Measurements from ENCODE around the gene LCN15.

The LCN15 gene

GRCh38 chr9:136721339-136722092 lies 42.8 kb downstream of the LCN15 start:
- peak; percentile 38 for DNase-seq

DNA sequence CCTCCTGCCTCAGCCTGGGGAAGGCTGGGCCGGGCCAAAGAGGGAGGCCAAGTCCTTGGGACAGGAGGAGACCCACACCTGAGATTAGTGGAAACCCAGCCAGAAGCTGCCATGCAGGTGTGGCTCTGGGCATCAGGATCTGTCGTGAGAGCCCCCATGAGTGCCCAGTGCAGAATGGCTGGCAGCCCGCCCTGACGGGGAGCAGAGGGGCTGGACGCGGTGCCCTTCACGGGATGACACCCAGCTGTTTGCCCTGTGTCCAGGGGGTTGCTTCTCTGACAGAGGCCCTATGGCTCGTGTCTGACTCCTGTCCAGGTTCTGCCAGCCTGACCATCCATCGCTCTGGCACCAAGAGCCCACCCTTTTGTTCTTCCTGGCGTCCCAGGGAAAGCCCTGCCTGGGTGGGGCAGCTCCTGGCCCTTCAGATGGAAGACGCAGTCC lies 43.4 kb downstream of the LCN15 start:
- DNase-seq = no peak

DNA sequence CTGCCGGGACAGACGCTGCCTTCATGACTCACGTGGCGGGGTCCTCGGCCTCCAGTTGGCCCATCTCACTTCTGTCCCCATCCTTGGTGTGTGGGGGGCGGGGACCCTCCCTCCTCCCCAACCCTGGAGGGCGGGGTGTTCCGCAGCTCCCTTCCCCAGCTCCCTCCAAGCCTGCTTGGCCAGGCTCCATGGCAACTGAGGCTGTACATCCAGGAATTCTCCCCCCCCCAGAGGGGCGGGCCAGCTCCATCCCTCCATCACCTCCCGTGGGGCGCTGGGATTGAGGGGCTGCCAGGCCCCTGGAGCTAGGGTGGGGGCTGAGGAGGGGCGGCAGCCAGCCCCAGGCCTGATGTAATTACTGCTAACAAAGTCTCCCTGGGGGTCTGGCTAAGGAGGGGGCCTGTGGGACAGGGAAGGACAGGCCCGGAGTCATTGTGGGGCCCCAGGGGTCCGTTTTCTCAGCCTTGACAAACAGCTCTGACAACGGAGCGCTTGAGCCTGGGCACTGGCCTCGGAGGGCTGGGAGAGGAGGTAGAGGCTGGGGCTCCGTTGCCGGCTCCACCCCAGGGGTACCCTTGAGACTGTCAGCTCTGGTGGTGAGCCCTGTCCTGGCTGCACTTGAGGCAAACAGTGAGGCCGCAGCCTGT lies 43.9 kb downstream of the LCN15 start:
- peak; percentile 39 for DNase-seq

GRCh38 chr9:136719195-136719880 lies 45.0 kb downstream of the LCN15 start:
- DNase-seq = no peak

DNA sequence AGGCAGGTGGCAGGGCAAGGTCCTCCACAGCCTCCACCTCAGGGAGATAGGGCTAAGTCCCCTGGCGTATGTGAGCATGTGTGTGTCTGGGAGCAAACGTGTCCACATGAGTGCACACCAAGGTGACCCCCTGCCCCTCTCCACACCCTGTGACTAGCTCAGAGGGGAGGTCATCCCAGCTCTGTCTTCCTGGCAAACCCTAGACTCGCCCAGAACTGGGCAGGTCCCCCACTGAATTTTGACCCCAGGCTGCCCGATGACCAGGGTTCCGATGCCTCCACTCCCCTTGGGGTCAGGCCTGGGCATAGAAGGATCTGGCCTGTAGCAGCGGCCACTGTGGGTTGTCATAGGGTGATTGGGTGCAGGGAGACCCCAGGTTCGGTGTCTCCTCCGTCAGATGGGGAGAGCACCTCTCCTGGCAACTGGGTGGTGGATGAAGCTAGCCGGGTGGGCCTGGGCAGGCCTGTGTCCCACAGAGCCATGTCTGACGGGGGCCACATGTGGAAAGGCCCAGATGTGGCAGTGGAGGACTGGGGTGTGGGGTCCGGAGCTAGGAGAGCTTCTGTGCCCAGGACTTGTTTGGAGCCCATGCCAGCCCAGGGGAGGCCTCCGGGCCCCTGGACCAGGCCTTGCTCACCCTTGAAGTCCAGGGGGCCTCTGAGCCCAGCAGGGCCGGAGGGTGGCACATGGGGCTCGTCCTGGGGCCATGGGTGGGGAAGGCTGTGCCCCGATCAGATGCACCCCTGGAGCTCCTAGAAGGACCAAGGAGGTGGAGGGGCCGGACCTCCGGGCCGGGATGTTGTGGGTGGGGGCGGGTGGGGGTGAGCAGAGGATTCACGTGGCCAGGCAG lies 45.7 kb downstream of the LCN15 start:
- DNase-seq = no peak

- DNase-seq = no peak
Observed at GRCh38 chr9:136717399-136717798, 46.9 kb downstream of the LCN15 start.

- DNase-seq = no peak
Observed at GRCh38 chr9:136714893-136715274, 49.4 kb downstream of the LCN15 start.

DNA sequence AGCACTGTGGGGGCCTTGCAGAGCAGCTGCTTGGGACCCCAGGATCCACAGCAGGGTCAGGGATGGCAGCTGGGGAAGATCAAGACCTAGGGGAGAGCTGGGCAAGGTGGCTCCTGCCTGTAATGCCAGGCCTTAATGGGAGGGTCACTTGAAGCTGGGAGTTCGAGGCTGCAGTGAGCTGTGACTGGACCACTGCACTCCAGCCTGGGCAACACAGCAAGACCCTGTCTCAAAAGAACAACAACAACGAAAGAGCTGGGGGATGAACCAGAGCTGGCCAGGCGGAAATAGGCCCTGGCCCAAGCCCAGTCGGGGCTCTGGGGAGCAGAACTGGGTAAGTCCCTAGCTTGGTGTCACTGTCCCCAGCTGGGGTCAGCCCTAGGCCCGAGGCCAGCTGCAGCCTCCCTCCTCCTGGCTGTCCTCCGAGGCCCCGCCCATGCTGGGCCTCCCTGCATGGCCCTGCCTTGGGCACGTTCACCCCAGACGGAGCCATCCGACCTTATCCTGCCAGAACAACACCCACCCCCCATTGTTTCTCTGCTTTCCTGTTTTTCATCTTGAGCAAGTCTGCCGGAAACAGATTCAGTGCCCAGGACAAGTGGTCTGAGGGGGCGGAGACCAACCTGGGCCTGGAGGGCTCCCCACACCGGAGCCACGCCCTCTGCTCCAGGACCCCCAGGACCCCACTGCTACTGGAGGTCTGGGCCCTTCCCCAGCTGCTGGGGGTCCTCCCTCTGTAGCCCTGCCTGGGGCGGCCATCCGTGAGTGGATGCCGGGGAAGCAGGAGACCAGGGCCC lies 50.0 kb downstream of the LCN15 start:
- DNase-seq = no peak

DNA sequence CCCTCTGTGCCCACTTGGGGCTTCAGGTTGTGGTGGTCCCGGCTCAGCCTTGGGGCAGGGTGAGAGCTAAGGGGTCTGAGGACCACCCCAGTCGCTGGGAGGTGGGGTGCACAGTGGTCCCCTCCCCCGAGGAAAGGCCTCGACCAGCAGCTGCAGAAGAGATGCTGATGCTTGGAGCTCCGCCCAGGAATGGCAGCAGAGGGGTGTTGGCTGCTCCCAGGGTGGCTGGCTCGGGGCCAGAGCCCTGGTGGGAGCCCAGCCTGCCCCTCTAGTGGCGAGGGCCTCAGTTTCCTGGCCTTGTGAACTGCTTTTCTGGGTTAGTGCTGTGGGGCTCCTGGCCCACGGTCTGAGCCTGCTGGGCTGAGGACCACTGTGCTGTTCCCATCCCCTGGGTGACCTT lies 50.8 kb downstream of the LCN15 start:
- no peak for DNase-seq

DNA sequence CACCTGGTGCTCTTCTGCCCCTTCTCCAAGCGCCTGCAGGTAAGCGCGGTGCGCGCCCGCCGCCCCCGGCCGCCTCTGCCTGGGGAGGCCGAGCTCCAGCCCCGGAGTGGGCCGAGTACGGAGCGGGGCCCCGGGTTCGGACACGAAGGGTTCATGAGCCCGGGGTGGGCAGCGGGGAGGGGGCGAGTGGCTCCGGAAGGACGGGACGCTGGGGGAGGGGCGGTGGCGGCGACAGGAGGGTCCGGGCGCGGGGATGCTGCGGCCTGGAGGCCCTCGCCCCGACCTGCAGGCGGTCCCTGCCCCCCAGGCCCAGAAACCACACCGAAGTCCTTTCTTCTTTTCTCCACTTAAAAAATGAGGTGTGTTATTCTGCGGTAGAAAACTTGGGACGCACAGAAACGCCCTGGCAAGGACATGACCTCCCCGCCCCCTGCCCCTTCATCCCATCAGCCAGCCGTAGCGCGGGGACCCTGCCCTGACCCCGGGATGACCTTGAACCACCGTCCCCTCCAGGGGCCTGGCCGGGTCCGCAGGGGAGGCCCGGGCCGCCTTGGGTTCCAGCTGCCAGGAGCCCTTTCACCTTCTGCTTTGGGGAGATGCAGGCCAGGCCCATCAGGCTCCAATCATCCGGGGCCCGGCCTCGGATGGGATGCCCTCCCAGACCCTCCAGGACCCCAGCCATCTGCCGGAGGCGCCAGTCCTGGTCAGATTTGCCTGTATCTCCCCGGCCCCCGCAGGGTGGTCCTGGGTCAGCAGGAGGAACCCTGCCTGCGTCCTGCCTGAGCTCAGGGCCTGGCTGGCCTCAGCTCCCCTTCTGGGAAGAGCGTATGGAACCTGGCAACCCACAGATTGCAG lies 51.4 kb downstream of the LCN15 start:
- no peak for DNase-seq

DNA sequence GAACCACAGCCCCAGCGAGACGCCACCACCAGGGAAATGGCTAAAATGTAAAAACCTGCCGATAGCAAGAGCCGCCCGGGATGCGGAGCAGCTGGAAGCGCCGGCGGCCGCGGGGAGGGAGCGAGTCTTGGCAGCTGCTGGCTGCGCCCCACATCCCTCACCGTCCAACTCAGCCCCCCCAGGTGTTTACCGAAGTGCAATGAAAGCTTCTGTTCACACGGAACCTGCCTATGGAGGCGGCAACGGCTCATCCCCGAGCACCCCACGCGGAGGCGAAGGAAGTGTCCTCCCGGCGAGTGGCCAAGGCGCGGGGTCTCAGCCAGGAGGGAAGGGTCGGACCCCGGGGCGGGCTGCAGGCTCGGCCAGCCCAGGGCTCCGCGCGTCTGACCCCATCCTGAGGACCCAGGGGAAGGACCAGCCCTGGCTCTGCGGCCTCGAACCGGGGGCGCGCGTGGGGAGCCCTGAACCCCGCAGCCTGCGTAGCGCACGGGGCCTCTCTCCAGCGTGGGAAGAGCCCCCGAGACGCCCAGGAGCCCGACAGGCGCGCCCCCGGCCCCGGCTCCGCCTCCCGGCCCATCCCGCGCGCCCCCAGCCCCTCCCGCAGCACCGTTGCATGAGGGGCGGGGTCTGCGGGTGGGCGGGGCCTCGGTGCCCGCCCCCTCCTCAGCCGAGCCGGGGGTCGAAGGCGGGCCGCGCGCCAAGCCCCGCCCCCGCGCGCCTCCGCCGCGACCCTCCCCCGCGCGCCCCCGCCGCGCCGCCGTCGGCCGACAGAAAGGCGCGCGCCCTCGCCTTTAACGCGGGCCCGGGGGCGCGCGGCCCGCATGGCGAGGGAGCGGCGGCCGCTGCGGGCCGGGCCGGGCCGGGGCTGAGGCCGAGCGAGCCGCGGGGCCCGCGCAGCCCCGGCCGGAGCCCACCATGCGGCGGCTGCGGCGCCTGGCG lies 52.3 kb downstream of the LCN15 start, which contains the start of gene DIPK1B:
Gene DIPK1B, plus strand, starts transcription at position 822 of the 939 bp plus-strand sequence. Its CDS starts 94 bp downstream, at position 916.
- DNase-seq = no peak

- DNase-seq = peak; percentile 53
Observed at GRCh38 chr9:136711219-136711648, 53.1 kb downstream of the LCN15 start.

GRCh38 chr9:136710543-136710942 lies 53.8 kb downstream of the LCN15 start:
- no peak for DNase-seq
